HEK293T (cell line): ENCODE results near the gene RSPH3.
"Not testable (repeated sequence)": the region's sequence is repeated elsewhere in the genome, so short reads cannot be mapped to it uniquely, and the experiment has no call there.

Experiments
- CTCF ChIA-PET: fragments of 350-600 bp; formaldehyde crosslinking; extraction: SDS; loops from one replicate; lab custom pipeline; 2021; ENCODE audit warnings: antibody characterized with exemption, inconsistent platforms; lab: Yijun Ruan, JAX
- POLR2A ChIA-PET: fragments of 350-600 bp; formaldehyde crosslinking; extraction: SDS; loops from one replicate; lab custom pipeline; 2020; ENCODE audit warnings: antibody characterized with exemption, inconsistent platforms; lab: Yijun Ruan, JAX
- DNase-seq: peaks from one replicate; pipeline ENCODE4 v3.0.0; 2012; ENCODE audit warnings: mixed read lengths; ENCODE audit errors: extremely low spot score
- ARNT ChIP-seq: fragments of 450-650 bp; IDR thresholded peaks from 2 replicates; pipeline ENCODE4 v1.6.1; 2017; ENCODE audit warnings: mild to moderate bottlenecking
- BHLHE40 ChIP-seq: fragments of 450-650 bp; IDR thresholded peaks from 2 replicates; pipeline ENCODE4 v1.6.1; 2016; ENCODE audit warnings: mild to moderate bottlenecking, moderate library complexity, borderline replicate concordance
- CTBP1 ChIP-seq: fragments of 450-650 bp; IDR thresholded peaks from 2 replicates; pipeline ENCODE4 v1.6.1; 2016; ENCODE audit warnings: borderline replicate concordance
- ELF4 ChIP-seq: fragments of 450-650 bp; IDR thresholded peaks from 2 replicates; pipeline ENCODE4 v1.6.1; 2017; ENCODE audit warnings: antibody characterized with exemption
- FOXA1 ChIP-seq: fragments of 450-650 bp; IDR thresholded peaks from 2 replicates; pipeline ENCODE4 v1.6.1; 2016; ENCODE audit warnings: mild to moderate bottlenecking
- FOXK2 ChIP-seq: fragments of 450-650 bp; IDR thresholded peaks from 2 replicates; pipeline ENCODE4 v1.6.1; 2016; ENCODE audit warnings: mild to moderate bottlenecking
- FOXM1 ChIP-seq: fragments of 450-650 bp; IDR thresholded peaks from 2 replicates; pipeline ENCODE4 v1.6.1; 2017; ENCODE audit warnings: mild to moderate bottlenecking, borderline replicate concordance
- HDGF ChIP-seq: fragments of 450-650 bp; IDR thresholded peaks from 2 replicates; pipeline ENCODE4 v1.6.1; 2017; ENCODE audit warnings: antibody characterized with exemption, borderline replicate concordance
- L3MBTL2 ChIP-seq: fragments of 450-650 bp; conservative IDR thresholded peaks from 2 replicates; pipeline ENCODE4 v1.6.1; 2016; ENCODE audit warnings: mild to moderate bottlenecking
- LEF1 ChIP-seq: fragments of 450-650 bp; IDR thresholded peaks from 2 replicates; pipeline ENCODE4 v1.6.1; 2017; ENCODE audit warnings: mild to moderate bottlenecking, borderline replicate concordance
- NFRKB ChIP-seq: fragments of 450-650 bp; IDR thresholded peaks from 2 replicates; pipeline ENCODE4 v1.6.1; 2016; ENCODE audit warnings: mild to moderate bottlenecking, moderate library complexity
- SP1 ChIP-seq: fragments of 450-650 bp; IDR thresholded peaks from 2 replicates; pipeline ENCODE4 v1.6.1; 2017
- SUZ12 ChIP-seq: fragments of 450-650 bp; IDR thresholded peaks from 2 replicates; pipeline ENCODE4 v1.6.1; 2016; ENCODE audit warnings: mild to moderate bottlenecking
- TARDBP ChIP-seq: fragments of 450-650 bp; IDR thresholded peaks from 2 replicates; pipeline ENCODE4 v1.6.1; 2016
- ZNF384 ChIP-seq: fragments of 450-650 bp; IDR thresholded peaks from 2 replicates; pipeline ENCODE4 v1.6.1; 2016
- TF ChIP-seq, protein P1 (sequence below): fragments of 450-650 bp; IDR thresholded peaks from 2 replicates; pipeline ENCODE4 v1.6.1; 2016

RSPH3 gene

DNA sequence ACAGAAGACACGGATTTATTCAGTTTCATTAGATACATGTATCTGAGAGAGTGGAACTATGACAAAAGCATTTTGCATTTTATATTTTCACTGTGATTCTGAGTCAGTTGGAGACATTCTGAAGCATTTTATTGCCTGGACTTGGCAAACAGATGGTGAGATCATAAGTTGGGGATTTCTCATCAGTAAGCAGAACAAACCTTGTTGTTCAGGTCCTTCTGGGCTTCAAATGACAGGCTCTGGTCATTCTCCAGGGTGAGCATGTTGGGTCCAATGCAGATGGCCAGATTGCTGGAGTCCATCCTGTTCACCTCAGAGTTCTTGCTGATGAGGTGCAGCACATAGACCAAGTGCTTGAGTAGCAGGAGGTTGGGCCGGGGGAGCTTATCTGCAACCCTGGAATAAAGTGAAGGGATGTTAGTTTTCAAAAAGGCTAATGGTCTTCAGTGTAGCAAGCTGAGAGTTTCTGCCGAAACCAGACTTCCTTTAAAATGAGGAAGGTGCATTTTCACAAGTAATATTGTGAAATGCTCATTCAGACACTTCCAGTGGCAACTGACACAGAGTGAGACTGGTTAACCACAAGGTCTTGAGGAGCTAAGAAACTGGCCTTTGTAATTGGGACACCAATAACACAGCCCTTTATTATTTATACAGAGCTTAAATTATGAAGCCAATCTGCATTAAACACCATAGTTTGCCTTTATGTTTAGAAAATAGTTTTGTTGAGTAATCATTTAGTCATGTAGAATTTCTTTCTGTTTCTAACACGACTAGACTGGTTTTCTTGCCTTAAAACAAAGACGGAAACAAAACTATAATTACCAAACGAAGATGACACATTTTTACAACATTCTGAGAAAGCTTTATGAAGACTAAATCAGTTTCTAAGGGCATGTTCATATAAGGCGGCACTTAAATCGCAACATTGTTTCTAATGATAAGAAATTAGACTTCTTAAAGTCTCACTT lies 39.2 kb upstream of the RSPH3 start:
- no peak for DNase-seq
- no peak for TF ChIP-seq FOXM1
- no peak for TF ChIP-seq SUZ12
- TF ChIP-seq ZNF384, result no peak
- TF ChIP-seq L3MBTL2, result no peak
- TF ChIP-seq ELF4, result no peak
- no peak for TF ChIP-seq NFRKB
- no peak for TF ChIP-seq HDGF
- no peak for TF ChIP-seq BHLHE40
- TF ChIP-seq FOXA1, result no peak
- CTCF ChIA-PET, result interaction anchor here (1.2 to 2.5 kb wide), 2 partner anchors 65 to 71 kb away, joined by 6 to 7 read pairs; no protein-coding TSS in a partner anchor
- POLR2A ChIA-PET, result no interaction called here

DNA sequence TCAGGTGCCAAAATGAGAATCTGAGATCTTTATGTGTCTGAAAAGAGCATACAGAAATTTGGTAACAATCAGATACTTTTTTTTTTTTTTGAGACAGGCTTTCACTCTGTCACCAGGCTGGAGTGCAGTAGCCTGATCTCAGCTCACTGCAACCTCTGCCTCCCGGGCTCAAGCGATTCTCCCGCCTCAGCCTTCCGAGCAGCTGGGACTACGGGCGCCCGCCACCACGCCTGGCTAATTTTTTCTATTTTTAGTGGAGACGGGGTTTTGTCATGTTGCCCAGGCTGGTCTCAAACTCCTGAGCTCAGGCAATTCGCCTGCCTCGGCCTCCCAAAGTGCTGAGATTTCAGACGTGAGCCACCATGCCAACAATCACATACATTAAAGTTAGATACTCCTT lies 38.3 kb upstream of the RSPH3 start:
- CTCF ChIA-PET, result interaction anchor here (1.0 kb wide), 1 partner anchor 96 kb away, joined by 4 read pairs; no protein-coding TSS in a partner anchor

DNA sequence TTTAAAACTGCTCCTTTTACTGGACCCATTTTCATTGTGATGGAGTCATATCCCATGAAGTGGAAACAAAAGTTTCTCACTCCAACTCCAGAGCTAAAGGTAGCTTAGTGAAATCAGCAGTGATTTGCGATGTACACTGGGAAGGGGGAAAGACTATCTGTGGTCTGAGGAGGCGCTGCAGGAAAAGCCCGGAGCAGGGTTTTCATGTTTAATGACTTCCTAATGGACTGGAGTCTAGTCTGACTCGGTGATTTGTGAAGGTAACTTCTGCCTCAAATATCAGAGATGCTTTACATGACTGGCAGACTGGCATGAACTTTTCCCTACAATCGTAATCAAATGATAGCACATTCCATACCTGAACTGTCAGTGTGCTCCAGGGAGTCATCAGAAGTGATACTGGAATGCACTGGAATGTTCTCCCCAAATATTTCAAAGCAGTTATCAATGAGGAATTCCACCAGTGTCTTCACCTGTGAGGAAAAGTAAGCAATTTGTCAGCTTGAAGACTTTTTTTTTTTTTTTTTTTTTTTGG lies 37.8 kb upstream of the RSPH3 start:
- ChIA-PET POLR2A (no interaction called here), CTCF (interaction anchor here (1.0 kb wide), 1 partner anchor 97 kb away, joined by 4 read pairs; no protein-coding TSS in a partner anchor)
- DNase-seq, result no peak
- TF ChIP-seq FOXK2 (no peak), SUZ12 (no peak), ELF4 (no peak), ARNT (no peak), SP1 (no peak), L3MBTL2 (no peak), CTBP1 (no peak), ZNF384 (no peak), TARDBP (no peak), FOXM1 (no peak), HDGF (no peak)
- TF ChIP-seq, protein P1, sequence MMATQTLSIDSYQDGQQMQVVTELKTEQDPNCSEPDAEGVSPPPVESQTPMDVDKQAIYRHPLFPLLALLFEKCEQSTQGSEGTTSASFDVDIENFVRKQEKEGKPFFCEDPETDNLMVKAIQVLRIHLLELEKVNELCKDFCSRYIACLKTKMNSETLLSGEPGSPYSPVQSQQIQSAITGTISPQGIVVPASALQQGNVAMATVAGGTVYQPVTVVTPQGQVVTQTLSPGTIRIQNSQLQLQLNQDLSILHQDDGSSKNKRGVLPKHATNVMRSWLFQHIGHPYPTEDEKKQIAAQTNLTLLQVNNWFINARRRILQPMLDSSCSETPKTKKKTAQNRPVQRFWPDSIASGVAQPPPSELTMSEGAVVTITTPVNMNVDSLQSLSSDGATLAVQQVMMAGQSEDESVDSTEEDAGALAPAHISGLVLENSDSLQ, result no peak

More for the DNA sequence above, 38.3 kb upstream of the RSPH3 start:
- POLR2A ChIA-PET, DNase-seq: not testable (repeated sequence)

DNA sequence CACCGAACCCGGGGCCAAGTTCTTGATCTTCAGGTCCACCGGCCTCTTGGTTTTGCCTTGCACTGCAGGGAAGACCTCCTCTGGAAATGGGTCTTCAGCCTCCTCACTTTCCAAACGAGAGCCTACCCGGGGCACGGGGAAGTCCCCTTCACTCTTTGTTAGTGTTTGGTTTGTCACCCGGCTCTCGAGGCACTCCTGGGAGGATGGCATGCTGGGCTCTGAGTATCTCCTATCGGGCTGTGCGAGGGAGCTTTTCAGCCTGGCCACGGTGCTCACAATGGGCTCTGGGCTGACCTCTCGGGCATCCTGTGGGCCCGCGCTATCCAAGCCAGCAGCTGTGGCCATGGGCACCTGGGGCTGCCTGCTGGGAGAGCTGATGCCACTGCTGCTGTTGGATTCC lies 36.7 kb upstream of the RSPH3 start:
- CTCF ChIA-PET, result no interaction called here
- no peak for DNase-seq
- TF ChIP-seq FOXK2 (no peak), SUZ12 (no peak), ELF4 (no peak), LEF1 (no peak), BHLHE40 (no peak), SP1 (no peak), ZNF384 (no peak), TARDBP (no peak), HDGF (no peak), NFRKB (no peak), FOXA1 (no peak), ARNT (no peak), CTBP1 (no peak), L3MBTL2 (no peak), FOXM1 (no peak)
- TF ChIP-seq, protein P1, result no peak
- POLR2A ChIA-PET, result interaction anchor here (0.6 kb wide), 1 partner anchor 18 kb away, joined by 3 read pairs; no protein-coding TSS in a partner anchor

DNA sequence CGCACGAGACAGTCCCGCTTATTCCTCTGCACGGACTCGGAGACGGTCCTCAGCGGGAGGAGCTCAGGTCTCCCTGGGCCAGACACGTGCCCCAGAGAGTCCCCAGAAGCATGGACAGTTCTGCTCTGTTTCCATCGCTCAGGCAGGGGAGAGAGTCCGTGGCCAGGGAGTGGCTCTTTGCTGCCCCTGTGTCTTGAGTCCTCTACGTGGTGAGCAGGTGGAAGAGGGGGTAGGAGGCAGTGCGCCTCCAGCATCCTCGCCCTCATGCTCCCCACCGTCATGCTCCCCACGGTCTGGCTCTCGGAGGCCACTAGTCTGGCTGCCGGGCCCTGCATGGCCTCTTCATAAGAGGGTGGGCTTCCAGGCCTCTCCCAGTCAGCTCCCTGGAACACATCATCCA lies 35.9 kb upstream of the RSPH3 start:
- CTCF ChIA-PET, result no interaction called here
- TF ChIP-seq CTBP1 (no peak), BHLHE40 (no peak), ZNF384 (no peak), NFRKB (no peak), HDGF (no peak), LEF1 (no peak), L3MBTL2 (no peak), FOXM1 (no peak), ELF4 (no peak), FOXA1 (no peak), ARNT (no peak), SUZ12 (no peak), FOXK2 (no peak), SP1 (no peak), TARDBP (no peak)
- TF ChIP-seq, protein P1, result no peak
- POLR2A ChIA-PET, result no interaction called here
- DNase-seq, result no peak
